HG03159 (cell line): Measurements from ENCODE around the gene TTC21A.
A peak's percentile ranks its signal among the peaks of the same experiment; 100 is the strongest.

Experiments used
- ATAC-seq: cut with Tn5 transposase; IDR thresholded peaks from one replicate; pipeline ENCODE4 v1.9.1; 2021; ENCODE audit warnings: mild to moderate bottlenecking, moderate library complexity; ENCODE audit not compliant: unreplicated experiment

The TTC21A gene

GRCh38 chr3:39098473-39099000 lies 8.9 kb upstream of the TTC21A start:
- no peak for ATAC-seq

GRCh38 chr3:39099242-39099641 lies 8.2 kb upstream of the TTC21A start:
- ATAC-seq: no peak

GRCh38 chr3:39099738-39100499 lies 7.6 kb upstream of the TTC21A start:
- ATAC-seq: no peak

- no peak for ATAC-seq
Measured at GRCh38 chr3:39100500-39100886, 7.0 kb upstream of the TTC21A start.

GRCh38 chr3:39101022-39101689 lies 6.3 kb upstream of the TTC21A start:
- no peak for ATAC-seq

GRCh38 chr3:39102504-39103323 lies 4.8 kb upstream of the TTC21A start:
- no peak for ATAC-seq

- no peak for ATAC-seq
Measured at GRCh38 chr3:39103324-39103693, 4.2 kb upstream of the TTC21A start.

GRCh38 chr3:39103791-39104552 lies 3.5 kb upstream of the TTC21A start:
- ATAC-seq: no peak

- ATAC-seq: no peak
Measured at GRCh38 chr3:39104961-39105686, 2.4 kb upstream of the TTC21A start.

GRCh38 chr3:39105687-39106063 lies 1.8 kb upstream of the TTC21A start:
- no peak for ATAC-seq

GRCh38 chr3:39106281-39106811 lies 1.1 kb upstream of the TTC21A start:
- ATAC-seq: no peak

GRCh38 chr3:39106851-39107387 lies 561 bp upstream of the TTC21A start:
- ATAC-seq: no peak

- ATAC-seq: peak; percentile 83
Measured at GRCh38 chr3:39108200-39108710, 775 bp downstream of the TTC21A start.

- ATAC-seq: no peak
Measured at GRCh38 chr3:39109086-39109485, 1.6 kb downstream of the TTC21A start.

GRCh38 chr3:39110041-39110639 lies 2.7 kb downstream of the TTC21A start:
- no peak for ATAC-seq

GRCh38 chr3:39112113-39112512 lies 4.6 kb downstream of the TTC21A start:
- no peak for ATAC-seq

GRCh38 chr3:39112535-39112934 lies 5.1 kb downstream of the TTC21A start:
- ATAC-seq: no peak

- ATAC-seq: no peak
Measured at GRCh38 chr3:39113291-39113690, 5.8 kb downstream of the TTC21A start.

- no peak for ATAC-seq
Measured at GRCh38 chr3:39114456-39114855, 7.0 kb downstream of the TTC21A start.
